Peyer's patch (tissue), 4 donors: Measurements from ENCODE around the gene EEFSEC. TPM values are rescaled to one million over a fixed set of nuclear protein-coding genes. Genes with fewer than 3 reads are reported as not detected.

Source experiments
- DNase-seq, 3 donors: peaks; one replicate each; pipeline ENCODE4 v3.0.0-alpha.2; 2017 to 2019
- H3K27ac ChIP-seq, 4 donors: fragments of 200-600 bp; sonication (generic); one replicate each; pipeline ENCODE4 v1.5.1; 2016 to 2019
- H3K27me3 ChIP-seq, 2 donors: fragments of 200-600 bp; sonication (generic); one replicate each; pipeline ENCODE4 v1.5.1; 2019
- H3K36me3 ChIP-seq, 3 donors: fragments of 200-600 bp; sonication (generic); one replicate each; pipeline ENCODE4 v1.5.1; 2016 to 2019
- H3K4me1 ChIP-seq, 4 donors: fragments of 200-600 bp; sonication (generic); one replicate each; pipeline ENCODE4 v1.5.1; 2016 to 2019
- H3K4me3 ChIP-seq, 4 donors: fragments of 200-600 bp; sonication (generic); 1 replicate in 3 of 4; 2 replicates in 1 of 4; pipeline ENCODE4 v1.5.1; 2016 to 2019; ENCODE audit warnings: mild to moderate bottlenecking in 1 of 4
- H3K9me3 ChIP-seq, 4 donors: fragments of 200-600 bp; sonication (generic); one replicate each; pipeline ENCODE4 v1.5.1; 2016 to 2019; ENCODE audit warnings: mild to moderate bottlenecking in 1 of 4
- POLR2A ChIP-seq, 2 donors: fragments of 450-650 bp; IDR thresholded peaks; one replicate each; pipeline ENCODE4 v1.5.1; 2017; ENCODE audit warnings: antibody characterized with exemption in 2 of 2, mild to moderate bottlenecking in 2 of 2, moderate library complexity in 2 of 2
- total RNA-seq, 4 donors: library from RNA; depleted of rRNA; stranded (reverse); fragments of >200 nt; gene quantifications; one replicate each; pipeline ENCODE4 v1.1.0, GENCODE V29; 2016
- TF ChIP-seq, protein P1 (sequence below), 6 experiments: fragments of 450-650 bp in 4 of 6; fragments of 200-600 bp in 2 of 6; sonication (generic) in 1 of 6; IDR thresholded peaks; one replicate each; pipeline ENCODE4 v1.5.1; 2017 to 2019; ENCODE audit warnings: antibody characterized with exemption in 6 of 6, mild to moderate bottlenecking in 3 of 6, moderate library complexity in 1 of 6

Gene EEFSEC
- total RNA-seq, 4 donors from 2014 or later = 11.7 to 50.3 (median 19.6) TPM

DNA sequence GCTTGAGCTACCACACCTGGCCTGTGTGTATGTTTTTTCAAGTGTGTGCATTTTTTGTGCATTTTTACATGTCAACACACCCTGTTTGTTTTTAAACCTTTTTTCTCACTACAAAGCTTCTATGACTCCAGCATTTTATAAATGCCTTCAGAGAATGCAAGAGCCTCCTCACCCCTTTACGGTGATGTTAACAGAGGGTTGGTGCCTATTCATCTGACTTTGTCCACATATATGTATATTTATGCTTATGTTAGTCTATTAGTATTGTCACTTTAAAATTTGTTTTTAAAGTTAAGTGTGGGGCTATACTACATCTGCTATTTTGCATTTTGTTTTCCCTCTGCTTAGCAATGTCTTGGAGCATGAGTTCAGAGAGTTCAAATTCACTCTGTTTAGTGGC is 45.8 kb downstream of the EEFSEC start:
- no peak for TF ChIP-seq POLR2A (IDR thresholded peaks at IDR 0.05)
- TF ChIP-seq, protein P1, sequence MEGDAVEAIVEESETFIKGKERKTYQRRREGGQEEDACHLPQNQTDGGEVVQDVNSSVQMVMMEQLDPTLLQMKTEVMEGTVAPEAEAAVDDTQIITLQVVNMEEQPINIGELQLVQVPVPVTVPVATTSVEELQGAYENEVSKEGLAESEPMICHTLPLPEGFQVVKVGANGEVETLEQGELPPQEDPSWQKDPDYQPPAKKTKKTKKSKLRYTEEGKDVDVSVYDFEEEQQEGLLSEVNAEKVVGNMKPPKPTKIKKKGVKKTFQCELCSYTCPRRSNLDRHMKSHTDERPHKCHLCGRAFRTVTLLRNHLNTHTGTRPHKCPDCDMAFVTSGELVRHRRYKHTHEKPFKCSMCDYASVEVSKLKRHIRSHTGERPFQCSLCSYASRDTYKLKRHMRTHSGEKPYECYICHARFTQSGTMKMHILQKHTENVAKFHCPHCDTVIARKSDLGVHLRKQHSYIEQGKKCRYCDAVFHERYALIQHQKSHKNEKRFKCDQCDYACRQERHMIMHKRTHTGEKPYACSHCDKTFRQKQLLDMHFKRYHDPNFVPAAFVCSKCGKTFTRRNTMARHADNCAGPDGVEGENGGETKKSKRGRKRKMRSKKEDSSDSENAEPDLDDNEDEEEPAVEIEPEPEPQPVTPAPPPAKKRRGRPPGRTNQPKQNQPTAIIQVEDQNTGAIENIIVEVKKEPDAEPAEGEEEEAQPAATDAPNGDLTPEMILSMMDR (IDR thresholded peaks at IDR 0.05) = no peak
- no peak for DNase-seq
- H3K9me3 ChIP-seq = no peaks in the 10 kb centered on the region

DNA sequence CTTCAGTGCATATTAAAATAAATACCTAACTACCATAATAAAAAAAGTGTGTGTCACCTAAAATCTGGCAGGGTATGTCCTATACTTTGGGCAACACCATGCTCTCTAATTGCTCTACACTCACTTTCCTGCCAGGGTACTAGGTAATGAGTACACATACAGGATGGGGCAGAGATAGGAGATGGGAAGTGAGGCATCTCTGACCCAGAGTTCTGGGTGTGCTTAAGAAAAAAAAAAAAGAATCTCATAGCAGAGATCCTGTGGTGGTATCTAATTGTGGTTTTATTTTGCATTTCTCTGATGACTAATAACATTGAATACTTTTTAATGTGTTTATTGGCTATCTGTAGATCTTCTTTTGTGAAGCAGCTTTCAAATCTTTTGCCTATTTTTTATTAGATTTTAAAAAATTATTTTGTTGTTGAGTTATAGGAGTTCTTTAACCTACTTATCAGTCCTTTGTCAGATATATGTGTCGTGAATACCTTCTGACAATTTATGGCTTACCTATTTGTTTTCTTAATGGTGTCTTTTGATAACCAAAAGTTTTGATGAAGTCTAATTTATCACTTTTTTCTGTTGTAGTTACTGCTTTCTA is 48.0 kb downstream of the EEFSEC start:
- Histone ChIP-seq H3K4me3 (no peak overlapping the region), H3K27ac (no peak overlapping the region), H3K9me3 (no peaks in the 10 kb centered on the region), H3K36me3 (no peaks in the 10 kb centered on the region), H3K27me3 (no peaks in the 10 kb centered on the region), H3K4me1 (no peaks in the 10 kb centered on the region)
- no peak for DNase-seq
- TF ChIP-seq, protein P1 (IDR thresholded peaks at IDR 0.05) = no peak
- no peak for TF ChIP-seq POLR2A (IDR thresholded peaks at IDR 0.05)

More for the DNA sequence above, 45.8 kb downstream of the EEFSEC start:
- Histone ChIP-seq H3K4me1 (no peaks in the 10 kb centered on the region), H3K4me3 (no peak overlapping the region), H3K27ac (no peak overlapping the region), H3K27me3 (no peaks in the 10 kb centered on the region), H3K36me3 (no peaks in the 10 kb centered on the region)

DNA sequence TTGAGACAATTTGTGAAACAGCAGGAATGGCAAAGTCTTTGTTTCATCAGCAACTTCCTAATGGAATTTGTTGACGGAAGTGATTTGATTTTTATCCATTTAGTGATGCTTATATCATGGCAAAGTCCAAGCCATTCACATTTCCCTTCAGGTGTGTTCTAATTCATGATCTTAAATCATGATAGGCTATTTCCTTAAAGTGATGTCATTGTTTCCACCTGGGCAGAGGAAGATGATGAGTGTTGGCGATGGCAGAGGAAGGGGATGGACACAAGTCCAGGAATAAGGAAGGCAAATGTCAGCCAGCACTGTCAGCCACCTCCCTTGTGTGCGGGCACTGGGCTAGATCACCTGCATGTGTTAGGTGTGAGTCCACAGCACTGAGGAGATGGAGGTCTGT is 49.9 kb downstream of the EEFSEC start:
- Histone ChIP-seq H3K27ac (no peak overlapping the region), H3K9me3 (no peaks in the 10 kb centered on the region), H3K4me3 (no peak overlapping the region), H3K4me1 (no peaks in the 10 kb centered on the region), H3K36me3 (no peaks in the 10 kb centered on the region), H3K27me3 (no peaks in the 10 kb centered on the region)
- TF ChIP-seq POLR2A (IDR thresholded peaks at IDR 0.05) = no peak
- TF ChIP-seq, protein P1 (IDR thresholded peaks at IDR 0.05) = no peak
- no peak for DNase-seq

DNA sequence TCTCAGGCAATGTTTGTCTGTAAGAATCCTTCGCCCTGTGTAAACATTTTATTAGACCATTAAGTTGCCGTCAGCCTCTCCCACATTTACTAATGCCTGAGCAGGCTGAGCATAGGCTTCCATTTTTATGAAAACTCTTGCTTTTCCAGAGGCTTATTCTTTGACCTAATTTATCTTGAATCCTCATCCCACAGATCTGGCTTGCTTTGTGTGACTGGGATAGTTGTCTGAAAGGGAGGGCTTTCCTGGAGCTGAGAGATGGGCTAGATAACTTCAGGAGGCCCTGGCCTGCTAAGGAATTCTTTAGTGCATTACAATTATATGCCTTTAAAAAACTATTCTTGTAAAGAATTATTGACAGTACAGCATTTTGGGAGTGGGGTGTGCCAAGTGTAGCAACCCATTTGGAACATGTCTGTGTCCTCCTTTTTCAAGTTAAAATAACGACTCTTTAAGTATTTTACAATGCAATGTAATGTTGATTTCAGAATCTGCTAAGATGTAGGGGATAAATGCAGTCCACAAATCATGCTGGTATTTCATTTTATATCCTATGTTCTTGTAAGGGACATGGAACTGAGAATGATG is 52.4 kb downstream of the EEFSEC start:
- H3K27me3 ChIP-seq = no peaks in the 10 kb centered on the region
- TF ChIP-seq, protein P1 (IDR thresholded peaks at IDR 0.05) = no peak
- TF ChIP-seq POLR2A (IDR thresholded peaks at IDR 0.05) = no peak
- no peak for DNase-seq
- H3K4me1 ChIP-seq = no peaks in the 10 kb centered on the region
- H3K4me3 ChIP-seq = no peak overlapping the region
- H3K36me3 ChIP-seq = no peaks in the 10 kb centered on the region
- H3K27ac ChIP-seq = no peak overlapping the region
- no peaks in the 10 kb centered on the region for H3K9me3 ChIP-seq

DNA sequence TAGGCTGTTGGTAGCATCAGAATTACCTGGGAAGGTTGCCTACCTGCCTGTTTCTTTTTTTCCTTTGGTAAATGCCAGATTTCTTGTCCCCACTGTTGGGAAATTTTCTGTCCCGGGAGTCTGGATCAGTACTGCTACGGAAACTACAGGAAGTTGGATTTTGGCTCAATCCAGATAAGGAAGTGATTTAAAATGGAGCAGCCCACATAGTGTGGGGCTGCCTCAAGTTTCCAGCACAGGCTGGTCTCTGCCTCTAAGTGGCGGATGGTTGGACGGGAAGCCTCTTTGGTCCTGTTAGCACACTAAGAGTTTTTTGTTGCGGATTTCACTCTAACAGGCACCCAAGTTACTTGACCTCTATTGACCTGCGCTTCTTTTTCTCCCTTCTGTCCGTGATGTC is 54.7 kb downstream of the EEFSEC start:
- Histone ChIP-seq H3K9me3 (no peaks in the 10 kb centered on the region), H3K27me3 (no peaks in the 10 kb centered on the region), H3K27ac (no peak overlapping the region), H3K4me3 (no peak overlapping the region), H3K4me1 (no peaks in the 10 kb centered on the region), H3K36me3 (no peaks in the 10 kb centered on the region)
- TF ChIP-seq POLR2A (IDR thresholded peaks at IDR 0.05) = no peak
- TF ChIP-seq, protein P1 (IDR thresholded peaks at IDR 0.05) = no peak
- no peak for DNase-seq
